Psoas muscle (tissue), 8 donors: ENCODE results near the gene FRS3. TPM values are rescaled to one million over a fixed set of nuclear protein-coding genes. Genes with fewer than 3 reads are reported as not detected.

Experiments used
- ATAC-seq, 4 donors: fragments of 200-7000 bp; cut with Tn5 transposase; one replicate each; pipeline ENCODE4 v1.9.1; 2020; ENCODE audit warnings: moderate library complexity in 3 of 4, mild to moderate bottlenecking in 2 of 4
- DNase-seq, 2 donors: peaks; one replicate each; pipeline ENCODE4 v3.0.0-alpha.2; 2020
- H3K27ac ChIP-seq: fragments of 200-600 bp; one replicate; pipeline ENCODE4 v1.8.0; 2022
- H3K27me3 ChIP-seq, 3 donors: fragments of 200-600 bp in 1 of 3; one replicate each; pipeline versions ENCODE4 v1.6.1 to v1.8.0; 2013 to 2022; ENCODE audit warnings: low read length in 2 of 3, mild to moderate bottlenecking in 2 of 3, moderate library complexity in 1 of 3; ENCODE audit not compliant: insufficient read depth in 3 of 3
- H3K36me3 ChIP-seq, 2 donors: fragments of 200-600 bp in 1 of 2; one replicate each; pipeline versions ENCODE4 v1.6.1 to v1.8.0; 2013 to 2022; ENCODE audit warnings: low read depth in 1 of 2, mild to moderate bottlenecking in 1 of 2, moderate library complexity in 1 of 2; ENCODE audit not compliant: insufficient read depth in 1 of 2
- H3K4me1 ChIP-seq: fragments of 200-600 bp; one replicate; pipeline ENCODE4 v1.8.0; 2022
- H3K4me3 ChIP-seq: fragments of 200-600 bp; one replicate; pipeline ENCODE4 v1.8.0; 2022; ENCODE audit warnings: mild to moderate bottlenecking
- H3K9me3 ChIP-seq: fragments of 200-600 bp; one replicate; pipeline ENCODE4 v1.8.0; 2022
- CTCF ChIP-seq: fragments of 200-600 bp; IDR thresholded peaks from one replicate; pipeline ENCODE4 v1.8.0; 2022; ENCODE audit warnings: antibody characterized with exemption
- WGBS, 3 donors: extraction: QIAGEN DNeasy Blood & Tissue Kit; methylation state at CpG; one replicate each; pipeline versions ENCODE4 v1.1.6 to v1.1.7; 2013; 5-methylcytosine and 5-hydroxymethylcytosine counted together
- intact Hi-C, 2 donors: fragments of 100-400 bp; cut with DNase I; formaldehyde crosslinking; loops; one replicate each; pipeline versions ENCODE4 v1.11.0 to v1.14.2; 2022
- polyA plus RNA-seq, 3 donors: library from polyadenylated mRNA; stranded (reverse); fragments of 200-250 nt; gene quantifications; one replicate each; pipeline ENCODE4 v1.2.3, GENCODE V29; 2013
- total RNA-seq, 4 donors: library from RNA; stranded (reverse); fragmentation: NEBNext Ultra II Directional in 2 of 4; extraction: Animal tissue kit (Norgen Biotek cat#: 25700) in 2 of 4; gene quantifications; one replicate each; pipeline versions ENCODE4 v1.2.1 to v1.2.4, GENCODE V29; 2021 to 2023
- donor health status: healthy with polysubstance abuse.
- donor health status: DM: no; HTN: no; CAD: no; lungs with moderate emphysema.
- donor health status: Bipolar disorder and iron deficiency.
- donor health status: healthy.
- donor health status: DM: yes; HTN: yes; CAD: no.
- donor health status: DM: no; HTN: no; CAD: no.
- donor health status: DM: no; HTN: no; CAD: no.
- donor health status: DM: yes; HTN: yes; CAD: no.

The FRS3 gene
- total and polyA plus RNA-seq, 7 donors: 4.0 to 6.8 (median 5.4) TPM

GRCh38 chr6:41720783-41721182 lies 58.9 kb downstream of the FRS3 start:
- H3K4me1 ChIP-seq: peaks cover 99% of the 10 kb centered on the region
- no peaks in the 10 kb centered on the region for H3K9me3 ChIP-seq
- no peaks in the 10 kb centered on the region for H3K36me3 ChIP-seq
- H3K27ac ChIP-seq: peak overlapping the region; percentile 79
- intact Hi-C loops: no loop called here
- no peak overlapping the region for H3K4me3 ChIP-seq
- no peaks in the 10 kb centered on the region for H3K27me3 ChIP-seq
- no peak for TF ChIP-seq CTCF
- 69 to 79% (median 72%) methylated on average over 2 of the region's 2 CpGs for WGBS, 3 donors
- ATAC-seq (no peak), DNase-seq (peak in 1 of 2 donors; percentile 38)

DNA sequence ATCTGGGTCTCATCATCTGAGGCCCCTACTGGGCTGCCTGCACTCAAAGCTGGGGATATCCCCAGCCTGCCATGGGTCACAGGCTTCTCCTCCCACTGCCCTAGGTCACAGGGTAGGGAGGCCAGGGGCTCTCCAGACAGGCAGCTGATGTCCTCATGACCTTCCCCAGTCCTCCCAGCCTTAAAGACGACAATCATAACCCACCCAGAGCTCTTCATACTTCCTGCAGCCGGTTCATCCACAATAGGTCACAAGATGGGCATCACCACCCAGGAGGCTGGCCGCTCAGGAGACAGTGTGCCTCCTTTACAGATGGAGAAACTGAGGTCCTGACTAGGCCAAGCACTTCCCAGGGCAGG lies 59.5 kb downstream of the FRS3 start:
- TF ChIP-seq CTCF: no peak
- WGBS, 3 donors: 64 to 84% (median 74%) methylated on average over 3 of the region's 3 CpGs
- Histone ChIP-seq H3K27ac (peak overlapping the region; percentile 79), H3K27me3 (no peaks in the 10 kb centered on the region), H3K4me3 (peak overlapping the region; percentile 8), H3K4me1 (peaks cover 99% of the 10 kb centered on the region), H3K9me3 (no peaks in the 10 kb centered on the region), H3K36me3 (no peaks in the 10 kb centered on the region)
- DNase-seq (peak in 1 of 2 donors; percentile 7), ATAC-seq (no peak)
- intact Hi-C loops: no loop called here

Other genes starting within 250 kb of the FRS3 start
- gene FOXP4, start 233.5 kb downstream of the FRS3 start, total RNA-seq: 10 to 100 TPM in 2 of 4 donors, 1 to 10 TPM in 2; 6.4 to 12.2 (median 9.9) TPM
- gene FOXP4, start 233.5 kb downstream of the FRS3 start, polyA plus RNA-seq: 1 to 10 TPM; 4.6 to 7.5 (median 5.9) TPM
- gene MDFI, start 141.4 kb downstream of the FRS3 start, total RNA-seq: 1 to 10 TPM in 2 of 4 donors, under 1 TPM in 2; 0.53 to 3.0 (median 1.1) TPM
- gene MDFI, start 141.4 kb downstream of the FRS3 start, polyA plus RNA-seq: 1 to 10 TPM in 1 of 3 donors, under 1 TPM in 2; 0.53 to 1.1 (median 0.89) TPM
- gene TFEB, start 44.3 kb downstream of the FRS3 start, total RNA-seq: 10 to 100 TPM; 35.4 to 64.3 (median 39.8) TPM
- 10 to 100 TPM; 16.1 to 65.2 (median 51.6) TPM for gene TFEB, start 44.3 kb downstream of the FRS3 start, polyA plus RNA-seq
- gene PGC, start 32.5 kb downstream of the FRS3 start, total RNA-seq: not detected
- gene PGC, start 32.5 kb downstream of the FRS3 start, polyA plus RNA-seq: 1 to 10 TPM in 1 of 3 donors, under 1 TPM in 1, not detected in 1; 0.48 to 1.0 TPM
- under 1 TPM in 3 of 4 donors, not detected in 1; 0.46 to 0.92 (median 0.80) TPM for gene PRICKLE4, start 882 bp upstream of the FRS3 start, total RNA-seq
- gene PRICKLE4, start 882 bp upstream of the FRS3 start, polyA plus RNA-seq: under 1 TPM in 2 of 3 donors, not detected in 1; 0.49 to 0.70 TPM
- 100 to 1,000 TPM; 156 to 181 (median 168) TPM for gene TOMM6, start 7.8 kb upstream of the FRS3 start, total RNA-seq
- 100 to 1,000 TPM; 240 to 403 (median 305) TPM for gene TOMM6, start 7.8 kb upstream of the FRS3 start, polyA plus RNA-seq
- gene USP49, start 115.5 kb upstream of the FRS3 start, total RNA-seq: 1 to 10 TPM in 3 of 4 donors, under 1 TPM in 1; 0.75 to 1.6 (median 1.3) TPM
- gene USP49, start 115.5 kb upstream of the FRS3 start, polyA plus RNA-seq: under 1 TPM; 0.38 to 0.84 (median 0.66) TPM
- 10 to 100 TPM; 12.9 to 19.6 (median 15.0) TPM for gene MED20, start 141.2 kb upstream of the FRS3 start, total RNA-seq
- 10 to 100 TPM in 2 of 3 donors, 1 to 10 TPM in 1; 9.2 to 28.1 (median 18.5) TPM for gene MED20, start 141.2 kb upstream of the FRS3 start, polyA plus RNA-seq
- gene BYSL, start 141.6 kb upstream of the FRS3 start, total RNA-seq: 10 to 100 TPM; 20.3 to 47.5 (median 35.2) TPM
- gene BYSL, start 141.6 kb upstream of the FRS3 start, polyA plus RNA-seq: 10 to 100 TPM; 29.0 to 55.5 (median 30.1) TPM
- 10 to 100 TPM in 3 of 4 donors, 1 to 10 TPM in 1; 9.2 to 19.9 (median 16.7) TPM for gene CCND3, start 161.9 kb upstream of the FRS3 start, total RNA-seq
- 10 to 100 TPM; 20.3 to 29.1 (median 20.5) TPM for gene CCND3, start 161.9 kb upstream of the FRS3 start, polyA plus RNA-seq